Gastrocnemius medialis (tissue), 4 donors: ENCODE results near the gene TTLL9.

Experiments used
- POLR2A ChIP-seq, 2 donors: fragments of 450-650 bp; IDR thresholded peaks; one replicate each; pipeline ENCODE4 v1.6.1; 2017; ENCODE audit warnings: antibody characterized with exemption in 2 of 2, mild to moderate bottlenecking in 2 of 2, moderate library complexity in 2 of 2
- TF ChIP-seq, protein P1 (sequence below), 5 experiments: fragments of 450-650 bp in 3 of 5; fragments of 200-600 bp in 2 of 5; sonication (generic) in 2 of 5; IDR thresholded peaks in 4 of 5; conservative IDR thresholded peaks in 1 of 5; 1 replicate in 4 of 5; 2 replicates in 1 of 5; pipeline ENCODE4 v1.5.1; 2016 to 2019; ENCODE audit warnings: antibody characterized with exemption in 5 of 5, mild to moderate bottlenecking in 3 of 5, moderate library complexity in 3 of 5

DNA sequence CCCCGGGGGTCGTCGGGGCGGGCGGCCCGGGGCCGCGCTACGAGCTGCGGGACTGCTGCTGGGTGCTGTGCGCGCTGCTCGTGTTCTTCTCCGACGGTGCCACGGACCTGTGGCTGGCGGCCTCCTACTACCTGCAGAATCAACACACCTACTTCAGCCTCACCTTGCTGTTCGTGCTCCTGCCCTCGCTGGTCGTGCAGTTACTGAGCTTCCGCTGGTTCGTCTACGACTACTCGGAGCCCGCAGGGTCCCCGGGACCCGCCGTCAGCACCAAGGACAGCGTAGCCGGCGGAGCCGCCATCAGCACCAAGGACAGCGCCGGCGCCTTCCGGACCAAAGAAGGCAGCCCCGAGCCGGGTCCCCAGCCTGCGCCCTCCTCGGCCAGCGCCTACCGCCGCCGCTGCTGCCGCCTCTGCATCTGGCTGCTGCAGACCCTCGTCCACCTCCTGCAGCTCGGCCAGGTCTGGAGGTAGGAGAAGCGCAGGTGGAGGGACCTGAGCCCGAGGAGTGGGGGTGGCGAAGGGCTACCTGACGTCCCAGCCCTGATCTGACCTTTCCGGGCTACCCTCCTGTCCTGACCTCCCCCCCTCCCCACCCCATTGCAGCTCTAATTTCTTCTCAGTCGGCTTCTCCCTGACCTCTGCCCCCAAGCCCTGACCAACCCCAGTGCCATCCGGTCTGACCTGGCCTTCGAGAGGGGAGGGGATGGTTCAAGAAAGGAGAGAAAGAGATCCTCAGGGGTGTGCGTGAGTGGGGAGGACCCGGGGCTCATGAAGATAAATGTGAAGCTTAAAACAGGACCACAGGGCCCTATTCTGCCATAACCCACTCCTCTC is 98.1 kb downstream of the TTLL9 start:
- TF ChIP-seq POLR2A (IDR thresholded peaks at IDR 0.05), result no peak
- TF ChIP-seq, protein P1, sequence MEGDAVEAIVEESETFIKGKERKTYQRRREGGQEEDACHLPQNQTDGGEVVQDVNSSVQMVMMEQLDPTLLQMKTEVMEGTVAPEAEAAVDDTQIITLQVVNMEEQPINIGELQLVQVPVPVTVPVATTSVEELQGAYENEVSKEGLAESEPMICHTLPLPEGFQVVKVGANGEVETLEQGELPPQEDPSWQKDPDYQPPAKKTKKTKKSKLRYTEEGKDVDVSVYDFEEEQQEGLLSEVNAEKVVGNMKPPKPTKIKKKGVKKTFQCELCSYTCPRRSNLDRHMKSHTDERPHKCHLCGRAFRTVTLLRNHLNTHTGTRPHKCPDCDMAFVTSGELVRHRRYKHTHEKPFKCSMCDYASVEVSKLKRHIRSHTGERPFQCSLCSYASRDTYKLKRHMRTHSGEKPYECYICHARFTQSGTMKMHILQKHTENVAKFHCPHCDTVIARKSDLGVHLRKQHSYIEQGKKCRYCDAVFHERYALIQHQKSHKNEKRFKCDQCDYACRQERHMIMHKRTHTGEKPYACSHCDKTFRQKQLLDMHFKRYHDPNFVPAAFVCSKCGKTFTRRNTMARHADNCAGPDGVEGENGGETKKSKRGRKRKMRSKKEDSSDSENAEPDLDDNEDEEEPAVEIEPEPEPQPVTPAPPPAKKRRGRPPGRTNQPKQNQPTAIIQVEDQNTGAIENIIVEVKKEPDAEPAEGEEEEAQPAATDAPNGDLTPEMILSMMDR (IDR thresholded peaks at IDR 0.05 in 4 of 5, conservative IDR thresholded peaks at IDR 0.05 in 1 of 5), result no peak
